WTC11 (cell line): ENCODE data around the gene TRMT2A.

Experiments used
- JUN ChIP-seq: sonication (generic); formaldehyde crosslinking; IDR thresholded peaks from 2 replicates; pipeline ENCODE4 v1.8.0; 2023; ENCODE audit warnings: mild to moderate bottlenecking, missing genetic modification reagents
- TF ChIP-seq, protein P1 (sequence below): fragments of 200-600 bp; IDR thresholded peaks from 2 replicates; pipeline ENCODE4 v1.8.0; 2022; ENCODE audit warnings: antibody characterized with exemption
- TF ChIP-seq, protein P2 (sequence below): sonication (generic); formaldehyde crosslinking; IDR thresholded peaks from 2 replicates; pipeline ENCODE4 v1.8.1; 2023; ENCODE audit warnings: mild to moderate bottlenecking, missing genetic modification reagents, moderate library complexity
- TF ChIP-seq, protein P3 (sequence below): sonication (generic); formaldehyde crosslinking; IDR thresholded peaks from 2 replicates; pipeline ENCODE4 v1.8.1; 2022; ENCODE audit warnings: low read depth, missing genetic modification reagents, borderline replicate concordance
- TF ChIP-seq, protein P4 (sequence below): sonication (generic); formaldehyde crosslinking; IDR thresholded peaks from 2 replicates; pipeline ENCODE4 v1.8.0; 2022; ENCODE audit warnings: mild to moderate bottlenecking, missing genetic modification reagents

DNA sequence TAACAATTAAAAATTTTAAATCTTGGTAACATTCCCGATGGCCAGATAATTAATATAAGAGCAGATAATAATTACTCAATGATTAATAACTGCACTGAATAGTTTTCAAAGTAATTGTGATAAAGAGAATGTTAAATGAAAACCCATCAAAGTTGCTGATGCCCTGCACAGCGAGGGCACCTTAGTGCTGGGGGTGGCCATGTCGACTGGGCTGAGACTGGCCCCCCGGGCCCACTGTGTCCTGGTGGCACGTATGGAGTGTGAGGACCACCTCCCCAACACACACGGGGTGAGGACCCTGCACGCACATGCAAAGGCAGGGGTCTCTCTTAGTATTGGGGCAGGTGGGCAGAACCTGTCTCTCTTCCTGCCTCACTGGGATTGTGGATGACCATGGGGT lies 48.9 kb upstream of the TRMT2A start:
- TF ChIP-seq, protein P1, sequence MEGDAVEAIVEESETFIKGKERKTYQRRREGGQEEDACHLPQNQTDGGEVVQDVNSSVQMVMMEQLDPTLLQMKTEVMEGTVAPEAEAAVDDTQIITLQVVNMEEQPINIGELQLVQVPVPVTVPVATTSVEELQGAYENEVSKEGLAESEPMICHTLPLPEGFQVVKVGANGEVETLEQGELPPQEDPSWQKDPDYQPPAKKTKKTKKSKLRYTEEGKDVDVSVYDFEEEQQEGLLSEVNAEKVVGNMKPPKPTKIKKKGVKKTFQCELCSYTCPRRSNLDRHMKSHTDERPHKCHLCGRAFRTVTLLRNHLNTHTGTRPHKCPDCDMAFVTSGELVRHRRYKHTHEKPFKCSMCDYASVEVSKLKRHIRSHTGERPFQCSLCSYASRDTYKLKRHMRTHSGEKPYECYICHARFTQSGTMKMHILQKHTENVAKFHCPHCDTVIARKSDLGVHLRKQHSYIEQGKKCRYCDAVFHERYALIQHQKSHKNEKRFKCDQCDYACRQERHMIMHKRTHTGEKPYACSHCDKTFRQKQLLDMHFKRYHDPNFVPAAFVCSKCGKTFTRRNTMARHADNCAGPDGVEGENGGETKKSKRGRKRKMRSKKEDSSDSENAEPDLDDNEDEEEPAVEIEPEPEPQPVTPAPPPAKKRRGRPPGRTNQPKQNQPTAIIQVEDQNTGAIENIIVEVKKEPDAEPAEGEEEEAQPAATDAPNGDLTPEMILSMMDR: no peak
- TF ChIP-seq, protein P2, sequence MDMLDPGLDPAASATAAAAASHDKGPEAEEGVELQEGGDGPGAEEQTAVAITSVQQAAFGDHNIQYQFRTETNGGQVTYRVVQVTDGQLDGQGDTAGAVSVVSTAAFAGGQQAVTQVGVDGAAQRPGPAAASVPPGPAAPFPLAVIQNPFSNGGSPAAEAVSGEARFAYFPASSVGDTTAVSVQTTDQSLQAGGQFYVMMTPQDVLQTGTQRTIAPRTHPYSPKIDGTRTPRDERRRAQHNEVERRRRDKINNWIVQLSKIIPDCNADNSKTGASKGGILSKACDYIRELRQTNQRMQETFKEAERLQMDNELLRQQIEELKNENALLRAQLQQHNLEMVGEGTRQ (CRISPR knock-in tag): no peak
- TF ChIP-seq, protein P3, sequence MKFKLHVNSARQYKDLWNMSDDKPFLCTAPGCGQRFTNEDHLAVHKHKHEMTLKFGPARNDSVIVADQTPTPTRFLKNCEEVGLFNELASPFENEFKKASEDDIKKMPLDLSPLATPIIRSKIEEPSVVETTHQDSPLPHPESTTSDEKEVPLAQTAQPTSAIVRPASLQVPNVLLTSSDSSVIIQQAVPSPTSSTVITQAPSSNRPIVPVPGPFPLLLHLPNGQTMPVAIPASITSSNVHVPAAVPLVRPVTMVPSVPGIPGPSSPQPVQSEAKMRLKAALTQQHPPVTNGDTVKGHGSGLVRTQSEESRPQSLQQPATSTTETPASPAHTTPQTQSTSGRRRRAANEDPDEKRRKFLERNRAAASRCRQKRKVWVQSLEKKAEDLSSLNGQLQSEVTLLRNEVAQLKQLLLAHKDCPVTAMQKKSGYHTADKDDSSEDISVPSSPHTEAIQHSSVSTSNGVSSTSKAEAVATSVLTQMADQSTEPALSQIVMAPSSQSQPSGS (CRISPR knock-in tag): no peak
- TF ChIP-seq JUN (CRISPR knock-in tag): no peak
- TF ChIP-seq, protein P4, sequence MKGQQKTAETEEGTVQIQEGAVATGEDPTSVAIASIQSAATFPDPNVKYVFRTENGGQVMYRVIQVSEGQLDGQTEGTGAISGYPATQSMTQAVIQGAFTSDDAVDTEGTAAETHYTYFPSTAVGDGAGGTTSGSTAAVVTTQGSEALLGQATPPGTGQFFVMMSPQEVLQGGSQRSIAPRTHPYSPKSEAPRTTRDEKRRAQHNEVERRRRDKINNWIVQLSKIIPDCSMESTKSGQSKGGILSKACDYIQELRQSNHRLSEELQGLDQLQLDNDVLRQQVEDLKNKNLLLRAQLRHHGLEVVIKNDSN (CRISPR knock-in tag): no peak
